Stimulated activated CD4-positive, alpha-beta T cell treated with anti-CD3 and anti-CD28 coated beads, TNF-alpha, amount 100 ng/mL, for 24 hours (primary cell): ENCODE results near the gene GPR146.

Experiments used
- DNase-seq, 3 experiments: peaks; one replicate each; pipeline ENCODE4 v3.0.0-alpha.2; 2020; ENCODE audit warnings: low read depth in 3 of 3

Gene GPR146

GRCh38 chr7:1011297-1012003 is 32.9 kb upstream of the GPR146 start:
- DNase-seq: no peak

GRCh38 chr7:1012004-1012715 is 32.2 kb upstream of the GPR146 start:
- DNase-seq: no peak

GRCh38 chr7:1012716-1013095 is 31.6 kb upstream of the GPR146 start:
- no peak for DNase-seq

GRCh38 chr7:1013581-1013980 is 30.8 kb upstream of the GPR146 start:
- DNase-seq: no peak

- no peak for DNase-seq
Measured at GRCh38 chr7:1014681-1015080, 29.7 kb upstream of the GPR146 start.

DNA sequence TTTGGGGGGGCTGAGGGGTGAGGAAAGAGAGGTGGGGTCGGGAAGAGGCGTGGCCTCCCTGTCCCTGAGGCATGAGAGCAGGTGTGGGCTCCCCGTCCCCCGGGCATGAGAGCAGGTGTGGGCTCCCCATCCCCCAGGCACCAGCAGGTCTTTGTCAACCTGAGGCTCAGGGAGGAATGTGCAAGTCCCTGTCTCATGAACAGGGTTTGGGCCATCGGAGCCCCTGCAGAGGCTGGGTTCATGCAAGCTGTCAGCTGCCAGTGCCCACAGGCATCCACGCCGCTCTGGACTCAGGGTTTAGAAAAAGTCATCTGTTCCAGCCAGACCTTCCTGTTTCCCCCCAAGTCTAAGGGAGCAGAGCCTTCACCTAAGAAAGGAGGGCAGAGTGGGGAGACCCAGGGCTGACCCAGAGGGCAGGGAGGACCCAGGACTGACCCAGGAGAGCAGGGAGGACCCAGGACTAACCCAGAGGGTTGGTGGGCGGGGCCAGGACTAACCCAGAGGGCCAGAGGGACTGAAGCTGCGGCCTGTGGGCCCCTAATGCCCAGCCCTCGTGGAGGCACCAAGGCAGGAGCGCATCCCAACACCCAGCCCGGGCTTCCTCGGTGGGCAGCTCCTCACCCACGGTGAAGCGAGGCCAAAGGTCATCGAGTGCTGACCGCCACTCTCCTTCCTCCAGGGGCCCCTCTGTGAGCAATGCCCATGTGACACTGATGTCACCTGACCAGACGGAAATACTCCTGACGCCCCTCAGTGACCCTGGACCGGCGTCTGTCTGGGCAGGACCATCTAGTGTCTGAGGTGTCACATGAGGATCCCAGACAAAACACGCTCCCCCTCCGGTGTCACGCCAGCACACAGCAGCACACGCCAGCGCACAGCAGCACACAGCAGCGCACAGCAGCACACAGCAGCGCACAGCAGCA is 28.9 kb upstream of the GPR146 start:
- DNase-seq: no peak

GRCh38 chr7:1016577-1017531 is 27.5 kb upstream of the GPR146 start:
- DNase-seq: no peak

- DNase-seq: no peak
Measured at GRCh38 chr7:1017586-1018333, 26.6 kb upstream of the GPR146 start.

DNA sequence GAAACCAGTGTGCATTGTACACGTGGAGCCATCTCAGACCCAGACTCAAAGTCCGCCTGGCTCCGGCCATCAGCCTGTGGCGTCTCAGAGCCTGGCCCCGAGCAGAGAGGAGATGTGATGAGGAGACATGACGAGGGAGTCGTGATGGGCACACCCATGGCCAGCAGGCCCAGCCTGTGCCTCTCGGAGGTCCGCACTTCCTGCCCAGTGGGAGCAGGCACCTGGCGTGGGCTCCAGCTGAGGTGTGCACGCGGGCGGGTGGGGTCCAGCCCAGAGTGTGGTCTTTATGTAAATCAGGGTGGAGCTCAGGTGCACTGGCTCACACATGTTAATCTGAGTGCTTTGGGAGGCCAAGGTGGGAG is 26.0 kb upstream of the GPR146 start:
- no peak for DNase-seq

GRCh38 chr7:1019255-1019785 is 25.0 kb upstream of the GPR146 start:
- no peak for DNase-seq

- DNase-seq: no peak
Measured at GRCh38 chr7:1019789-1020610, 24.3 kb upstream of the GPR146 start.

GRCh38 chr7:1020849-1021251 is 23.5 kb upstream of the GPR146 start:
- no peak for DNase-seq

DNA sequence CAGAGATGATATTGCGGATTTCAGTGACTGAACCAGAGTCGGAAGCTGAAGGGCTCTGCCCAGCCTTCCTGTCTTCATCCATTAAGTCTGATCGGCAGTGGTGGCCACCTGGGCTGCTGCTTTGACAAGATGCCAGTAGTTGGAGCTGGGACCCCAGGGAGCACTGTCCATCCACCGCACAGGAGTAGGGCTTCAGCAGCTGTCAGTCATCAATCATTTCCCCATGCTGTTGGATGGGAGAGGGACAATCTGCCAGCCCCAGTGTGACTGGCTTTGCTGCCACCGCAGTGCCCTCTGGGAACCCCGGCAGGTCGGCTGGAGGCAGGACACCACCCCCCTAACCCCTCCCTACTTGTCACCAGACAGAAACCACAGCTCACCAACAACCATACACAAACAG is 23.0 kb upstream of the GPR146 start:
- DNase-seq: no peak

GRCh38 chr7:1021931-1022330 is 22.4 kb upstream of the GPR146 start:
- no peak for DNase-seq

GRCh38 chr7:1022356-1022755 is 22.0 kb upstream of the GPR146 start:
- no peak for DNase-seq

DNA sequence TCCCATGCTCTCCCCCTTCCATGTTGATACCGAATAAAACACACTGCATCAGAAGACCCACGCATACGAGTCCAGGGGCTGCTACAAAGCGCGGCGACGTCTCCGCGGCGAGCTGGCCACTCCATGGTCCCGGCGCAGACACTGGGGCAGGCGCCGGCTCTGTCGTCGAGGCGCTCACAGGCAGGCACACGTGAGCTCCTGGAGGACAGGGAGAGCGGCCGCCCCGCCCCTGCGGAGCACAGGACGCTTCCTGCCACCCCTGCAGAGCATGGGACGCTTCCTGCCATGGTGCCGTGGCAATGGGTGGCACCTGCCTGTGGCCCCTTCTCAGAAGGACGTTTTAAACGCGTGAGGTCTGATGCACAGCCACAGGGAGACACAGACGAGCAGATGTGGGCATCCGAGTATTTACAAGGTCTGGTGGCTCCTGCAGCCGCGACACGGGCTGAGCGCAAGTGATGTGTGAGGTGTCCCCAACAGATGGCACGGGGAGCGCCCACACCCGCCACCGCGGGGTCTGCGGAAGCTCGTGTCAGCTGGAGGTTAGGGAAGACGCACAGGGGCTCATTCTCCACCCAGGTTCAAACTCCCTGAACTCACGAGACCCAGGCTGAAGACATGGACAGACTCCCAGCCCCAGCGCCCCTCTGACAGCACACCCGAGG is 21.4 kb upstream of the GPR146 start:
- no peak for DNase-seq

DNA sequence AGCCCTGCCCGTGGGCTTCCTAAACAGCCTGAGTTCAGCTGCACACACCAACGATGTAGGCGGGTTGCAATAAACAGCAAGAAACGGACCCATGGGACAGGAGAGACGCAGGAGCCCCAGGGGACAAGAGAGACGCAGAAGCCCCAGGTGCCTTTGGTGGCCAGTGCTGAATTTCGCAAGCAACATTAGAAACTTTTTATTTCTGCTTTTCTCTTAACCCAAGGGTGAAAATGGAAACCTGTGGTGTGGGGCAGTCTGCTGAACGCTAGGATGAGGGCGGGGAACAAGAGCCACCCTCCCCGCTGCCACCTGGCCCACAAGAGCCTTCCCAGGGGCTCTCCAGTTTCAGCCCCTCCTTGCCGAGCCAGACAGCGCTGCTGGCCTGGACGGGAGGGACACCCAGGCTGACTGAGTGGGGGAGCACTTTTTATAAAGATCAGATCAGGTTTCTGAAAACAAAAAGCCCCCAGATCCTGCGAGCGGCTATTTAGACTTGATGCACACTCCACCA is 20.0 kb upstream of the GPR146 start:
- no peak for DNase-seq

GRCh38 chr7:1024876-1025742 is 19.2 kb upstream of the GPR146 start:
- DNase-seq: no peak
